Measurements from ENCODE around the gene ACACB.

Gene ACACB

DNA sequence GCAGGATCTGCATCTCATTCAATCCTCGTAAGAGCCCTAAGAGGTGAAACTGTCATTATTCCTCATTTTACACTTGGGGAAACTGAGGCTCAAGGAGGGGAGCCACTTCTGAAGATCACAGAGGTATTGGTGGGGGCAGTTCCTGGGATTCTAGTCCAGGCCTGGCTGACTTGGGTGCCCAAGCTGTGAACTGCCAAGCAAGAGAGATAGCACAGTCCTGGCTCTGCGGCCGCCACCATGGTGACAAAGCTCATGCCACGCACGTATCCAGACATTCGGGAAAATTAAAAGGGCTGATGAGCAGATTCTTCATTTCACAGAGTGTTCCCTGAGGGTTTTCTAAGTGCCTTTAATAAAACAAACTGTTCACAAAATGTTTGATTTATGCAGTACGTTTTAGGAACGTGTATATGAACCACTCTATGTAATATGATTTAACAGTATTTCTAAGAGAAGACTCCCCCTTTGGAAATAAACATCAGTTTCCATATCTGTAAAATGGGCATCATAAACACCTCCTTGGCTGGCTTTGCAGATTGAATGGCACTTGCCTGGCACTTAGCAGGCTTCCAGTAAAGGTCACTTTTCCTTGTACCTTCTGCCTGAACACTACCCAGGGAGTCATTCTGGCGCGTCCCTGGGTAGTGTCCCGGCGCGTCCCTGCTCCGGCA is 84.6 kb downstream of the ACACB start:
- peaks cover 79% of the 10 kb centered on the region for H3K36me3 ChIP-seq (ENCODE audit: insufficient read depth, low read length)
- no peaks in the 10 kb centered on the region for H3K9me3 ChIP-seq (ENCODE audit: low read length)
- no peak overlapping the region for H3K9ac ChIP-seq (ENCODE audit: low read length)
- no peak overlapping the region for H3K4me3 ChIP-seq (ENCODE audit: low read depth in 1 of 2, low read length in 2 of 2)
- H3K27me3 ChIP-seq (ENCODE audit: control insufficient read depth in 1 of 2, insufficient read depth in 2 of 2, low read length in 2 of 2), result no peaks in the 10 kb centered on the region
- H3K4me1 ChIP-seq (ENCODE audit: insufficient read depth, low read length), result no peaks in the 10 kb centered on the region
- H3K27ac ChIP-seq (ENCODE audit: low read depth, low read length), result no peak overlapping the region

DNA sequence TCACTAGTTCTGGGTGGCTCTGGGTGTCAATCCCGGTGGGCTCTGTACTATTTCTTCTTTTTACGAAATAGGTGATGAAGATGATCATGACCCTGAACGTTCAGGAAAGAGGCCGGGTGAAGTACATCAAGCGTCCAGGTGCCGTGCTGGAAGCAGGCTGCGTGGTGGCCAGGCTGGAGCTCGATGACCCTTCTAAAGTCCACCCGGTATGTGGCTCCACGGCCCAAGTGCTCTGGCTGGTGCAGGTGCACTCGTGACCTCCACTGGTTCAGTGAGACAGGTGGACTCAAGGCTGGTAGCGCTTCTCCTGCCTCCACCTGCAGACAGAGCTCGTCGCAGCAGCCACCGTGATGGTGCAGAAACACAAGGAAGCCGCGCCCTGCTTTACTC is 85.1 kb downstream of the ACACB start:
- Histone ChIP-seq H3K9ac (ENCODE audit: low read length) (no peak overlapping the region), H3K9me3 (ENCODE audit: low read length) (no peaks in the 10 kb centered on the region), H3K36me3 (ENCODE audit: insufficient read depth, low read length) (peaks cover 75% of the 10 kb centered on the region), H3K27me3 (ENCODE audit: control insufficient read depth in 1 of 2, insufficient read depth in 2 of 2, low read length in 2 of 2) (no peaks in the 10 kb centered on the region), H3K4me1 (ENCODE audit: insufficient read depth, low read length) (no peaks in the 10 kb centered on the region), H3K4me3 (ENCODE audit: low read depth in 1 of 2, low read length in 2 of 2) (no peak overlapping the region), H3K27ac (ENCODE audit: low read depth, low read length) (no peak overlapping the region)

DNA sequence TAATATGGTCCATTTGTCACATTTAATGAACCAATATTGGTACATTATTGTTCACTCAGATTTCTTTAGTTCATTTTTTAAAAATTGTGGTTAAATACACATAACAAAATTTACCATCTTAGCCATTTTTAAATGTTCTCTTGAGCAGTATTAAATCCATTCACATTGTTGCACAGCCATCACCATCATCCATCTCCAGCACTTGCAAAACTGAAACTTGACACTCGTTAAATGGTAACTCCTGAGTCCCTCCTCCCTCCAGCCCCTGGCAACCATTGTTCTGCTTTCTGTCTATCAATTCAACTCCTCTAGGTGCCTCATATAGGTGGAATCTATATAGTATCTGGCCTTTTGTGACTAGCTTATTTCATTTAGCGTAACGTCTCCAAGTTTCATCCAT is 86.4 kb downstream of the ACACB start:
- Histone ChIP-seq H3K4me1 (ENCODE audit: insufficient read depth, low read length) (no peaks in the 10 kb centered on the region), H3K9me3 (ENCODE audit: low read length) (no peaks in the 10 kb centered on the region), H3K4me3 (ENCODE audit: low read depth in 1 of 2, low read length in 2 of 2) (no peak overlapping the region), H3K36me3 (ENCODE audit: insufficient read depth, low read length) (peaks cover 75% of the 10 kb centered on the region), H3K27ac (ENCODE audit: low read depth, low read length) (no peak overlapping the region), H3K9ac (ENCODE audit: low read length) (no peak overlapping the region), H3K27me3 (ENCODE audit: control insufficient read depth in 1 of 2, insufficient read depth in 2 of 2, low read length in 2 of 2) (no peaks in the 10 kb centered on the region)

DNA sequence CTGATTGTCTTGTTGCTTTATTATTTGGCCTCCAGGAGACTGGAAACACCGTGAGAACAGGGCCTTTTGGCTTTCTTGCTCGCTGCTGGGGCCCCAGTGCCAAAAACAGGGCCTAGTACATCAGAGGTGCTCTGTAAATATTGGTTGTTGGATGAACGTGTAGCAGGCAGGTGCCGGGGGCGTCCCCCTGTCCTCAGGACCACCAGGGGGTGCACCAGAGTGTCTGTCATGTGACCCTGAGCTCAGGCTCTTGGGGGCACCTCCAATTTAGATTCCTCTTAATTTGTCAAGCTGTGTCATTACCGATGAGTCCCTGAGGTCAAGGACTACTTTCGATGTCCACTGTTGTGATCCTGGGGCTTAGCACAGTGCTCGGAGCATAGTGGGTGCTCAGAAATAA is 87.1 kb downstream of the ACACB start:
- Histone ChIP-seq H3K27me3 (ENCODE audit: control insufficient read depth in 1 of 2, insufficient read depth in 2 of 2, low read length in 2 of 2) (no peaks in the 10 kb centered on the region), H3K4me1 (ENCODE audit: insufficient read depth, low read length) (no peaks in the 10 kb centered on the region), H3K9me3 (ENCODE audit: low read length) (no peaks in the 10 kb centered on the region), H3K36me3 (ENCODE audit: insufficient read depth, low read length) (peaks cover 79% of the 10 kb centered on the region), H3K9ac (ENCODE audit: low read length) (no peak overlapping the region), H3K4me3 (ENCODE audit: low read depth in 1 of 2, low read length in 2 of 2) (no peak overlapping the region), H3K27ac (ENCODE audit: low read depth, low read length) (no peak overlapping the region)

DNA sequence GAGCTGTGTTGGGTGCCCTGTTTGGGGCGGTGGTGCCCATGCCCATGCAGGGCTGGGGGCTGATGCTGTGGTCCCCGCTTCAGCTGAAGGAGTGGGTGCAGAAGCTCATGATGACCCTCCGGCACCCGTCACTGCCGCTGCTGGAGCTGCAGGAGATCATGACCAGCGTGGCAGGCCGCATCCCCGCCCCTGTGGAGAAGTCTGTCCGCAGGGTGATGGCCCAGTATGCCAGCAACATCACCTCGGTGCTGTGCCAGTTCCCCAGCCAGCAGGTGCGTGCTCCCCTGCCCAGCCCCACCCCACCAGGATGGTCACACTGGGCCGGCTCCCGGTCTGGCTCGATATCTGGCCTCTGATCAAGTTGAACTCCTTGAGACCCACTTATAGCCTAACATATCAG is 92.7 kb downstream of the ACACB start:
- Histone ChIP-seq H3K27me3 (ENCODE audit: control insufficient read depth in 1 of 2, insufficient read depth in 2 of 2, low read length in 2 of 2) (no peaks in the 10 kb centered on the region), H3K36me3 (ENCODE audit: insufficient read depth, low read length) (peaks cover 63% of the 10 kb centered on the region), H3K27ac (ENCODE audit: low read depth, low read length) (no peak overlapping the region), H3K9me3 (ENCODE audit: low read length) (no peaks in the 10 kb centered on the region), H3K4me3 (ENCODE audit: low read depth in 1 of 2, low read length in 2 of 2) (no peak overlapping the region), H3K9ac (ENCODE audit: low read length) (no peak overlapping the region), H3K4me1 (ENCODE audit: insufficient read depth, low read length) (no peaks in the 10 kb centered on the region)

DNA sequence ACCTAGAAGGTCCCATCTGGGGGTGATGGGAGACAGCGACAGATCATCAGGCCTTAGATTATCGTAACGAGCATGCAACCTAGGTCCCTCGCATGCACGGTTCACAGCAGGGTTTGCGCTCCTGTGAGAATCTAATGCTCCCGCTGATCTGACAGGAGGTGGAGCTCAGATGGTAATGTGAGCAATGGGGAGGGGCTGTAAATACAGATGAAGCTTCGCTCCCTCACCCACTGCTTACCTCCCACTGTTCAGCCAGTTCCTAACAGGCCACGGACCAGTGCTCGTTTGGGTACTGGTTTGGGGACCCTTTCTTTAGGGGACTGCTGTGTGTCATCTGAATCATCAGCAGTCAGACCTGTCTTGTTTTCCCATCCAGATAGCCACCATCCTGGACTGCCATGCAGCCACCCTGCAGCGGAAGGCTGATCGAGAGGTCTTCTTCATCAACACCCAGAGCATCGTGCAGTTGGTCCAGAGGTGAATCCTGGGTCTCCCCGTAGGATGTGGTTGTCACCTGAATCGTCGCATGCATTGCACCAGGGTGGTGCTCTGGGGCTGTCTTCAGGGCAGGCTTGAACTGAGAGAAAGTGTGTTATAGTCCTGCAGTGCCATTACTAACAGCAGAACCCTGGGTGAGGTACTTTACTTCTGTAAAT is 96.2 kb downstream of the ACACB start:
- Histone ChIP-seq H3K4me1 (ENCODE audit: insufficient read depth, low read length) (no peaks in the 10 kb centered on the region), H3K36me3 (ENCODE audit: insufficient read depth, low read length) (peaks cover 54% of the 10 kb centered on the region), H3K4me3 (ENCODE audit: low read depth in 1 of 2, low read length in 2 of 2) (no peak overlapping the region), H3K9me3 (ENCODE audit: low read length) (no peaks in the 10 kb centered on the region), H3K27me3 (ENCODE audit: control insufficient read depth in 1 of 2, insufficient read depth in 2 of 2, low read length in 2 of 2) (no peaks in the 10 kb centered on the region), H3K27ac (ENCODE audit: low read depth, low read length) (no peak overlapping the region), H3K9ac (ENCODE audit: low read length) (no peak overlapping the region)

DNA sequence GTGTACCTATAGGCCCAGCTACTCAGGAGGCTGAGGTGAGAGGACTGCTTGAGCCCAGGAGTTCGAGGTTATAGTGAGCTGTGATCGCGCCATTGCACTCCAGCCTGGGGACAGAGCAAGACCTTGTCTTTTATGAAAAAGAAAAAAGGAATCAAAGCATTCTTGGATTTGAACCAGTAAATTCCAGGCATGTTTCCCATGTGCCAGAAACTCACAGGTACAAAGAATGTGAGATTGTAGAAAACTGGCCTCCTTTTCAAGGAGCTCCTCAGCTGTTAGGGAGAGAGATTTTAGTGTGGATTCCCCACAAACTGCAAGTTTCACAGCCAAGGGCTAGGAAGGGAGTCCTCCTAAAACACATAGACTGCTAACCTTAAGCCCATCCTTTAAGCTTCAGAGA is 97.7 kb downstream of the ACACB start:
- peaks cover 54% of the 10 kb centered on the region for H3K36me3 ChIP-seq (ENCODE audit: insufficient read depth, low read length)
- H3K4me1 ChIP-seq (ENCODE audit: insufficient read depth, low read length), result no peaks in the 10 kb centered on the region
- no peak overlapping the region for H3K9ac ChIP-seq (ENCODE audit: low read length)
- no peak overlapping the region for H3K27ac ChIP-seq (ENCODE audit: low read depth, low read length)
- no peaks in the 10 kb centered on the region for H3K9me3 ChIP-seq (ENCODE audit: low read length)
- H3K27me3 ChIP-seq (ENCODE audit: control insufficient read depth in 1 of 2, insufficient read depth in 2 of 2, low read length in 2 of 2), result no peaks in the 10 kb centered on the region
- no peak overlapping the region for H3K4me3 ChIP-seq (ENCODE audit: low read depth in 1 of 2, low read length in 2 of 2)

DNA sequence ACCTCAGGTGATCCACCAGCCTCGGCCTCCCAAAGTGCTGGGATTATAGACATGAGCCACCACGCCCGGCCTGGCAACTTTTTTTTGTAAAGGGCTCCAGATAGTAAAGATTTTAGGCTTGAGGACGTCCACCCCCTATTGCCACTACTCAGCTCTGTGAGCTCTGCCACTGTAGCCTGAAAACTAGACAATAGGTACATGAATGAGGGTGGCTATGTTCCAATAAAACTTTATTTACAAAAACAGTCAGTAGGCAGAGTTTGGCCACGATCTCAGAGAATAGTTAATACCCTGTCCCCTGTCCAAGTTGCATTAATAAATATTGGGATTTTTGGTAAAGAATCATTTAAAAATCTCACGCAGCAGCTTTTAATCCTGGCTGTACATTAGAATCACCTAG is 102.6 kb downstream of the ACACB start:
- H3K9me3 ChIP-seq (ENCODE audit: low read length), result no peaks in the 10 kb centered on the region
- no peak overlapping the region for H3K4me3 ChIP-seq (ENCODE audit: low read depth in 1 of 2, low read length in 2 of 2)
- no peaks in the 10 kb centered on the region for H3K27me3 ChIP-seq (ENCODE audit: control insufficient read depth in 1 of 2, insufficient read depth in 2 of 2, low read length in 2 of 2)
- no peak overlapping the region for H3K9ac ChIP-seq (ENCODE audit: low read length)
- no peak overlapping the region for H3K27ac ChIP-seq (ENCODE audit: low read depth, low read length)
- H3K4me1 ChIP-seq (ENCODE audit: insufficient read depth, low read length), result no peaks in the 10 kb centered on the region
- H3K36me3 ChIP-seq (ENCODE audit: insufficient read depth, low read length), result peaks cover 82% of the 10 kb centered on the region

DNA sequence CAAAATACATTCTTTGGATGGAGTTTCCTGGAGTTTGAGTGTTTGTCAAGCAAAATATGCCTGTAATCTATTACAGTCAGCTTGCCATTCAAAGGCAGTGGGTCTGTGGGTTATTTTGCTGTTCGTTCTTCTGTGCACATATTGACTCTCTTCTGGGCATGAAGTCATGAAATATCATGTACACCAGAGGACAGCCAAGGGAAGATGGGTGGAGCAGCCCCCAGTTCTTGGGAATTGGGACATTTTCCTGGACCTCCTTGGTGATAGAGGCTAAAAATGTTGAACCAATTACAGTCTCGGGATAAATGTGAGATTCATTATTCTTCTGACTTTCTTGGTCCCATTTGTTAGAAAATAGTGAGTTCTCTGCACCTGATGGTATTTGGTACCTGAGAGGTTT is 103.6 kb downstream of the ACACB start:
- Histone ChIP-seq H3K4me1 (ENCODE audit: insufficient read depth, low read length) (no peaks in the 10 kb centered on the region), H3K27me3 (ENCODE audit: control insufficient read depth in 1 of 2, insufficient read depth in 2 of 2, low read length in 2 of 2) (no peaks in the 10 kb centered on the region), H3K9ac (ENCODE audit: low read length) (no peak overlapping the region), H3K4me3 (ENCODE audit: low read depth in 1 of 2, low read length in 2 of 2) (no peak overlapping the region), H3K9me3 (ENCODE audit: low read length) (no peaks in the 10 kb centered on the region), H3K27ac (ENCODE audit: low read depth, low read length) (no peak overlapping the region), H3K36me3 (ENCODE audit: insufficient read depth, low read length) (peaks cover 80% of the 10 kb centered on the region)

DNA sequence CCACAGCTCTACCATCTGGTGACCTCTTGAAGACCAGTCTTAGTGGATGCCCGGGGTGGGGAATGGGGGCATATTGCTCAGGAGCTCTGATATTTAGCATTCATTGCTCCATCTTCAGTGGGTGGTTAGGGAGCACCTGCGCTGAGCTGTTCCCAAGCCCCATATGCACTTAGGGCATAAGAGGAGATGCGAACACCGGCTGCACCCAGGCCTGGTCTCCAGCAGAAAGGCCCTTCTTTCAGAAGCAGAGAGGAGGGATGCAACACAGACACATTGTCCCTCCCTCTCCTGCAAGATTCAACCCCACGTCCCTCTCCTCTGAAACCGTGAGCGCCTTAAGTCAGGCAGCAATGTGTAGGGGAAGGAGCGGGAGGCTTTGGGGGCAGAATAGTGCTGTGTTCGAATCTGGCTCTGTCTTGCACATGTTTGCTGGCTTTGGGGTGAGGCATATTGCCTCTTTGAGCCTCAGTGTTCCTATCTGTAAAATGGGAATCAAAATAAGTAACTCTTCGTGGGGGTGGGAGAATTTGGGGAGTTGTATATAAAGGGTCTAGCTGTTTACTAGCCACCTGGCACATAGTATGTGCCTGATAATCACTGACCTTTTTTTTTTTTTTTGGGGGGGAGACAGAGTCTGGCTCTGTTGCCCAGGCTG is 105.0 kb downstream of the ACACB start:
- Histone ChIP-seq H3K4me3 (ENCODE audit: low read depth in 1 of 2, low read length in 2 of 2) (no peak overlapping the region), H3K4me1 (ENCODE audit: insufficient read depth, low read length) (no peaks in the 10 kb centered on the region), H3K9ac (ENCODE audit: low read length) (no peak overlapping the region), H3K27me3 (ENCODE audit: control insufficient read depth in 1 of 2, insufficient read depth in 2 of 2, low read length in 2 of 2) (no peaks in the 10 kb centered on the region), H3K9me3 (ENCODE audit: low read length) (no peaks in the 10 kb centered on the region), H3K27ac (ENCODE audit: low read depth, low read length) (no peak overlapping the region), H3K36me3 (ENCODE audit: insufficient read depth, low read length) (peaks cover 84% of the 10 kb centered on the region)

DNA sequence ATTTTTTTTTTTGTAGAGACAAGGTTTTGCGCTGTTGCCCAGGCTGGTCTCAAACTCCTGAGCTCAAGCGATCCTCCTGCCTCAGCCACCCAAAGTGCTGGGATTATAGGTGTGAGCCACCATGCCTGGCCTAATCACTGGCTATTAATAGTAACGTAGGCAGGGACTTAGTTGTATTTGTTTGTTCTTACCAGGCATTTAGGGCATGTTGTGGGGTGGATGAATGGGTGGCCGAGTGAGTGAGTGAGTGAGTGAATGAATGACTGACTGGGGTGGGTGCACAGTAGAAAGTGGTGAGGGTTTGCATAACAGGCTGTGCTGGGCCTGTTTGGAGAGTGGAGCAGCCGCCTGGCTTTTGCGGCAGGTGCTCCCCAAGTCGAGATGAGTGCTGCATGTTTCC is 105.7 kb downstream of the ACACB start:
- Histone ChIP-seq H3K27ac (ENCODE audit: low read depth, low read length) (no peak overlapping the region), H3K4me3 (ENCODE audit: low read depth in 1 of 2, low read length in 2 of 2) (no peak overlapping the region), H3K9ac (ENCODE audit: low read length) (no peak overlapping the region), H3K36me3 (ENCODE audit: insufficient read depth, low read length) (peaks cover 80% of the 10 kb centered on the region), H3K27me3 (ENCODE audit: control insufficient read depth in 1 of 2, insufficient read depth in 2 of 2, low read length in 2 of 2) (no peaks in the 10 kb centered on the region), H3K4me1 (ENCODE audit: insufficient read depth, low read length) (no peaks in the 10 kb centered on the region), H3K9me3 (ENCODE audit: low read length) (no peaks in the 10 kb centered on the region)

DNA sequence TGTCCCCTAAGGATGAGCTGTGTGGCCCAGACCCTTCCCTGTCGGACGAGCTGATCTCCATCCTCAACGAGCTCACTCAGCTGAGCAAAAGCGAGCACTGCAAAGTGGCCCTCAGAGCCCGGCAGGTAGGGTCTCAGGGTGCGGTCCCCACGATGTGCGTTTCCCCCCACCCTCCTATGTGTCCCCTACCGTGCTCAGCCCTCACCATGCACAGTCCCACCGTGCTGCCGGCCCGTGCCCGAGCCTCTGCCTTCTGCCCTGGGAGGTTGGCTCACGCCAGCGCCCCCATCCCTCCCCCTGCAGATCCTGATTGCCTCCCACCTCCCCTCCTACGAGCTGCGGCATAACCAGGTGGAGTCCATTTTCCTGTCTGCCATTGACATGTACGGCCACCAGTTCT is 106.1 kb downstream of the ACACB start:
- Histone ChIP-seq H3K36me3 (ENCODE audit: insufficient read depth, low read length) (peaks cover 80% of the 10 kb centered on the region), H3K4me1 (ENCODE audit: insufficient read depth, low read length) (no peaks in the 10 kb centered on the region), H3K4me3 (ENCODE audit: low read depth in 1 of 2, low read length in 2 of 2) (no peak overlapping the region), H3K27ac (ENCODE audit: low read depth, low read length) (no peak overlapping the region), H3K9me3 (ENCODE audit: low read length) (no peaks in the 10 kb centered on the region), H3K9ac (ENCODE audit: low read length) (no peak overlapping the region), H3K27me3 (ENCODE audit: control insufficient read depth in 1 of 2, insufficient read depth in 2 of 2, low read length in 2 of 2) (no peaks in the 10 kb centered on the region)
